Esophagus squamous epithelium (tissue), 4 donors: ENCODE data around the gene TRIM72.

ENCODE experiments used
- CTCF ChIP-seq, 6 experiments: fragments of 450-650 bp in 4 of 6; fragments of 200-600 bp in 2 of 6; sonication (generic) in 2 of 6; IDR thresholded peaks; one replicate each; pipeline ENCODE4 v1.5.1; 2016 to 2019; ENCODE audit warnings: antibody characterized with exemption in 6 of 6, mild to moderate bottlenecking in 4 of 6, moderate library complexity in 4 of 6
- POLR2A ChIP-seq, 4 donors: fragments of 450-650 bp; IDR thresholded peaks; one replicate each; pipeline ENCODE4 v1.6.1; 2017; ENCODE audit warnings: antibody characterized with exemption in 4 of 4, mild to moderate bottlenecking in 4 of 4, moderate library complexity in 3 of 4

- TF ChIP-seq CTCF (IDR thresholded peaks at IDR 0.05): no peak
- TF ChIP-seq POLR2A (IDR thresholded peaks at IDR 0.05): no peak
Observed at GRCh38 chr16:31248344-31248743, 34.4 kb downstream of the TRIM72 start.
